H4 (cell line): Measurements from ENCODE around the gene KAT7. TPM values are rescaled to one million over a fixed set of nuclear protein-coding genes. Genes with fewer than 3 reads are reported as not detected.

ENCODE experiments used
- DNase-seq: peaks from one replicate; pipeline ENCODE4 v3.0.0-alpha.2; 2015; ENCODE audit warnings: low spot score
- total RNA-seq: library from RNA; depleted of rRNA; stranded (reverse); fragments of >200 nt; shearing (Covaris generic); gene quantifications from 2 replicates; pipeline ENCODE4 v1.2.3, GENCODE V29; 2014

The KAT7 gene
- total RNA-seq, 1 experiment from 2014 or later: 34.0 TPM

GRCh38 chr17:49760932-49761558 lies 27.4 kb upstream of the KAT7 start:
- no peak for DNase-seq

- no peak for DNase-seq
These were observed 26.1 kb upstream of the KAT7 start for GRCh38 chr17:49762151-49762941.

- DNase-seq: peak; percentile 99
These were observed 24.5 kb upstream of the KAT7 start, which contains the start of gene FAM117A for GRCh38 chr17:49763735-49764558. FAM117A (minus strand) TSS chr17:49764131; CDS start chr17:49764087, 44 bp downstream.

- no peak for DNase-seq
These were observed 23.8 kb upstream of the KAT7 start for GRCh38 chr17:49764559-49765180.

GRCh38 chr17:49766918-49767530 lies 21.5 kb upstream of the KAT7 start:
- no peak for DNase-seq

GRCh38 chr17:49775546-49776260 lies 12.8 kb upstream of the KAT7 start:
- DNase-seq: no peak

- DNase-seq: no peak
These were observed 11.8 kb upstream of the KAT7 start for GRCh38 chr17:49776551-49777300.

GRCh38 chr17:49777563-49777962 lies 10.9 kb upstream of the KAT7 start:
- DNase-seq: no peak

- DNase-seq: no peak
These were observed 9.2 kb upstream of the KAT7 start for GRCh38 chr17:49779156-49779738.

GRCh38 chr17:49779739-49780231 lies 8.7 kb upstream of the KAT7 start:
- peak; percentile 65 for DNase-seq

- no peak for DNase-seq
These were observed 5.3 kb upstream of the KAT7 start for GRCh38 chr17:49783071-49783715.

GRCh38 chr17:49783791-49784190 lies 4.7 kb upstream of the KAT7 start:
- no peak for DNase-seq

- no peak for DNase-seq
These were observed 3.8 kb upstream of the KAT7 start for GRCh38 chr17:49784636-49785035.

GRCh38 chr17:49787884-49788477 lies 500 bp upstream of the KAT7 start:
- no peak for DNase-seq

GRCh38 chr17:49789243-49789578 lies 730 bp downstream of the KAT7 start:
- DNase-seq: no peak

- no peak for DNase-seq
These were observed 4.8 kb downstream of the KAT7 start for GRCh38 chr17:49793309-49793708.

- DNase-seq: no peak
These were observed 6.9 kb downstream of the KAT7 start for GRCh38 chr17:49795372-49795771.

GRCh38 chr17:49798182-49798581 lies 9.7 kb downstream of the KAT7 start:
- DNase-seq: no peak

GRCh38 chr17:49798738-49799137 lies 10.3 kb downstream of the KAT7 start:
- no peak for DNase-seq
